Peyer's patch (tissue), 4 donors: ENCODE results near the gene TMEM19. TPM values are rescaled to one million over a fixed set of nuclear protein-coding genes. Genes with fewer than 3 reads are reported as not detected.

Source experiments
- DNase-seq, 3 donors: peaks; one replicate each; pipeline ENCODE4 v3.0.0-alpha.2; 2017 to 2019
- H3K27ac ChIP-seq, 4 donors: fragments of 200-600 bp; sonication (generic); one replicate each; pipeline ENCODE4 v1.5.1; 2016 to 2019
- H3K27me3 ChIP-seq, 2 donors: fragments of 200-600 bp; sonication (generic); one replicate each; pipeline ENCODE4 v1.5.1; 2019
- H3K36me3 ChIP-seq, 3 donors: fragments of 200-600 bp; sonication (generic); one replicate each; pipeline ENCODE4 v1.5.1; 2016 to 2019
- H3K4me1 ChIP-seq, 4 donors: fragments of 200-600 bp; sonication (generic); one replicate each; pipeline ENCODE4 v1.5.1; 2016 to 2019
- H3K4me3 ChIP-seq, 4 donors: fragments of 200-600 bp; sonication (generic); 1 replicate in 3 of 4; 2 replicates in 1 of 4; pipeline ENCODE4 v1.5.1; 2016 to 2019; ENCODE audit warnings: mild to moderate bottlenecking in 1 of 4
- H3K9me3 ChIP-seq, 4 donors: fragments of 200-600 bp; sonication (generic); one replicate each; pipeline ENCODE4 v1.5.1; 2016 to 2019; ENCODE audit warnings: mild to moderate bottlenecking in 1 of 4
- CTCF ChIP-seq, 6 experiments: fragments of 450-650 bp in 4 of 6; fragments of 200-600 bp in 2 of 6; sonication (generic) in 1 of 6; IDR thresholded peaks; one replicate each; pipeline ENCODE4 v1.5.1; 2017 to 2019; ENCODE audit warnings: antibody characterized with exemption in 6 of 6, mild to moderate bottlenecking in 3 of 6, moderate library complexity in 1 of 6
- POLR2A ChIP-seq, 2 donors: fragments of 450-650 bp; IDR thresholded peaks; one replicate each; pipeline ENCODE4 v1.5.1; 2017; ENCODE audit warnings: antibody characterized with exemption in 2 of 2, mild to moderate bottlenecking in 2 of 2, moderate library complexity in 2 of 2
- total RNA-seq, 4 donors: library from RNA; depleted of rRNA; stranded (reverse); fragments of >200 nt; gene quantifications; one replicate each; pipeline ENCODE4 v1.1.0, GENCODE V29; 2016

TMEM19 gene
- total RNA-seq, result 10 to 100 TPM; 12.4 to 48.3 (median 43.6) TPM

GRCh38 chr12:71685914-71686657 lies at the start of gene TMEM19:
TMEM19 (plus strand) TSS chr12:71686082; CDS start chr12:71686681, 599 bp downstream.
- Histone ChIP-seq H3K27ac (peak within 1 kb of the TSS; percentile 88 to 98 (median 92)), H3K4me1 (peaks cover 0 to 26% (median 0%) of the 10 kb centered on the region in 4 donors), H3K36me3 (no peaks in the 10 kb centered on the region), H3K27me3 (no peaks in the 10 kb centered on the region), H3K4me3 (peak within 1 kb of the TSS; percentile 76 to 83 (median 78)), H3K9me3 (no peaks in the 10 kb centered on the region)
- TF ChIP-seq CTCF (IDR thresholded peaks at IDR 0.05), result peak in 4 of 6 experiments; percentile 26 to 54 (median 46)
- TF ChIP-seq POLR2A (IDR thresholded peaks at IDR 0.05), result peak; percentile 74
- DNase-seq, result peak; percentile 88 to 96 (median 94)

GRCh38 chr12:71636704-71637115 lies 49.2 kb upstream of the TMEM19 start:
- H3K27ac ChIP-seq, result no peak overlapping the region
- H3K27me3 ChIP-seq, result no peaks in the 10 kb centered on the region
- TF ChIP-seq CTCF (IDR thresholded peaks at IDR 0.05) (peak; percentile 23 to 77 (median 69)), POLR2A (IDR thresholded peaks at IDR 0.05) (no peak)
- no peaks in the 10 kb centered on the region for H3K4me1 ChIP-seq
- H3K4me3 ChIP-seq, result no peak overlapping the region
- H3K9me3 ChIP-seq, result no peaks in the 10 kb centered on the region
- DNase-seq, result no peak
- H3K36me3 ChIP-seq, result peaks cover 0 to 91% (median 0%) of the 10 kb centered on the region in 3 donors

DNA sequence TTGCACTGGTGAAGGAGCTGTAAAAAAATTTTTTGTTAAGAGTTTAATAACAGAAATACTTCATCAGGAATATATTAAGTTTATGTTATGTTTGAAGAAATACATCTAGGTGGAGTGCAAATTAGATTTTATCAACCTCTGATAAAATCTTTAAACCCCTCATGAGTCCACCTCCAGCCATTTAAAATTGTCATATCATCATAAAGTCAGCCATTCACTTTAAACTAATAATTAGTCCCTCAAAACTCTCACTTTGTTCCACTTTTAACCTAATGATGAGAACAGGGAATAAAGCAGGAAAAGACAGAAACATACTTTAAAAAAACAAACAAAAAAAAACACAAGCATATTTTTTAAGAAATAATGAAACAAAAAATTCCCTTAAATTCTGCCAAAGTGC lies 47.4 kb upstream of the TMEM19 start:
- H3K4me3 ChIP-seq, result no peak overlapping the region
- H3K4me1 ChIP-seq, result no peaks in the 10 kb centered on the region
- no peak for TF ChIP-seq POLR2A (IDR thresholded peaks at IDR 0.05)
- TF ChIP-seq CTCF (IDR thresholded peaks at IDR 0.05), result no peak
- DNase-seq, result no peak
- H3K9me3 ChIP-seq, result no peaks in the 10 kb centered on the region
- peaks cover 0 to 91% (median 0%) of the 10 kb centered on the region in 3 donors for H3K36me3 ChIP-seq
- H3K27ac ChIP-seq, result no peak overlapping the region
- no peaks in the 10 kb centered on the region for H3K27me3 ChIP-seq

DNA sequence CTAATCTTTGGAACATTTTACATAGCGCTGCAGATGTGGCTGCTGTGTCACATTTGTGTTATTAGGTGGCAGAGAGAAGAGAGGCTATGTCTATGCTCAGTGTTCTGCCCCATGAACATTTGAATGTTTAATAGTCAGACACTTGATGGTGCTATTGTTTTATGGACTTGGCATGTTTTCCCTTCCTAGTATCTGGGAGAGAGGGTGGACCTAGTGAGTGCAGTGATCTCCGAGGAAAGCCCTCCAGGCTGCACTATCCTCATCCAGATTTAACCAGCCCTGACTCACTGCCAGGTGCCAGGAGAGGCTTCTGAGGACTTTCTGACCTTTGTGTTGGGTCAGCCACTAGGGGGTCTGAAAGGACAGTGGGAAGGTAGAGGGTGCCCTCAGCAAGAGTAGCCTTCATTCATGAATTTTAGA lies 46.5 kb upstream of the TMEM19 start:
- Histone ChIP-seq H3K4me1 (no peaks in the 10 kb centered on the region), H3K9me3 (no peaks in the 10 kb centered on the region), H3K36me3 (peaks cover 0 to 91% (median 0%) of the 10 kb centered on the region in 3 donors), H3K4me3 (no peak overlapping the region), H3K27ac (no peak overlapping the region), H3K27me3 (no peaks in the 10 kb centered on the region)
- TF ChIP-seq CTCF (IDR thresholded peaks at IDR 0.05), result peak in 1 of 6 experiments; percentile 6
- no peak for TF ChIP-seq POLR2A (IDR thresholded peaks at IDR 0.05)
- no peak for DNase-seq

DNA sequence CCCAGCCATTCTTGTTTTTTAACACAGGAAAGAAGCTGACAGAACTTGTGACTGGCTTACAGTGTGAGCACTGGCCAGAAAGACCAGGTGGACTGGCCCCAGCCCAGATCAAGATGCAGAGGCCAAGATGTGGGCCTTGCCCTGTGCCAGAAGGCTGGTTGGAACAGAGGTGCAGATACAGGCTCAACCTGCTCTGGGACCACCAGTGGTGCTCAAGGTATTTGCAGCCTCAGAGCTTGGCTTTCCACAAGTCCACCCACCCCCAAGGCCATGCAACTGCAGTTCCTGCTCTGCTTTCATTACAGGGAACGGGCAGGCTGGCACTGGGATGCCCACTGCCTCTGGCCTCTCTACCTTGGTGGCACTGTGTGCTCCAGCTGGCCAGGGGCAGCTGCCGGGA lies 45.6 kb upstream of the TMEM19 start:
- Histone ChIP-seq H3K4me3 (no peak overlapping the region), H3K27ac (no peak overlapping the region), H3K27me3 (no peaks in the 10 kb centered on the region), H3K36me3 (peaks cover 0 to 91% (median 0%) of the 10 kb centered on the region in 3 donors), H3K4me1 (no peaks in the 10 kb centered on the region), H3K9me3 (no peaks in the 10 kb centered on the region)
- TF ChIP-seq POLR2A (IDR thresholded peaks at IDR 0.05) (no peak), CTCF (IDR thresholded peaks at IDR 0.05) (no peak)
- DNase-seq, result no peak
